Measurements from ENCODE around the gene MED26. TPM values are rescaled to one million over a fixed set of nuclear protein-coding genes. Genes with fewer than 3 reads are reported as not detected.

MED26 gene
- total and polyA plus RNA-seq, 2 experiments from 2014 or later = 7.4 to 15.4 TPM

GRCh38 chr19:16525751-16526481, 102.1 kb downstream of the MED26 start:
- no peak for TF ChIP-seq CREB1 (CRISPR knock-in tag; IDR thresholded peaks at IDR 0.05; ENCODE audit: low read depth)
- no peak for TF ChIP-seq EZH2phosphoT487 (IDR thresholded peaks at IDR 0.05; ENCODE audit: unreplicated experiment)
- TF ChIP-seq ETS1 (IDR thresholded peaks at IDR 0.05) = no peak
- TF ChIP-seq CTCF (conservative IDR thresholded peaks at IDR 0.05; ENCODE audit: low read depth in 2 of 2) = no peak
- TF ChIP-seq REST (IDR thresholded peaks at IDR 0.05; ENCODE audit: unreplicated experiment) = no peak
- TF ChIP-seq JUNB (IDR thresholded peaks at IDR 0.05; ENCODE audit: unreplicated experiment) = no peak
- H3K27me3 Mint-ChIP-seq (ENCODE audit: insufficient read depth, low read depth, poor library complexity) = peaks cover 3% of the 10 kb centered on the region
- Histone ChIP-seq H3K4me1 (ENCODE audit: insufficient read depth) (no peaks in the 10 kb centered on the region), H4K20me1 (replicated peaks; ENCODE audit: insufficient read depth) (peaks cover 19% of the 10 kb centered on the region), H3K27ac (ENCODE audit: low read depth) (no peak overlapping the region), H3F3A (replicated peaks; ENCODE audit: low read depth) (no peaks in the 10 kb centered on the region; the same call in 1 of the 2 replicates), H3K4me2 (no peak overlapping the region), H2AFZ (no peak overlapping the region), H3K36me3 (ENCODE audit: insufficient read depth) (peaks cover 40% of the 10 kb centered on the region), H3K4me3 (no peak overlapping the region), H3K9me2 (ENCODE audit: insufficient read depth) (no peaks in the 10 kb centered on the region), H3K27me3 (ENCODE audit: insufficient read depth) (no peaks in the 10 kb centered on the region), H3K79me2 (replicated peaks; ENCODE audit: insufficient read depth) (no peaks in the 10 kb centered on the region)
- peaks cover 82% of the 10 kb centered on the region for H3K36me3 Mint-ChIP-seq (ENCODE audit: low read depth)
- no peaks in the 10 kb centered on the region for H3K9me3 Mint-ChIP-seq
- DNase-seq (ENCODE audit: low spot score) (no peak), ATAC-seq (no peak)
- H3K4me1 Mint-ChIP-seq = no peaks in the 10 kb centered on the region
- H3K4me3 Mint-ChIP-seq = no peak overlapping the region
- no peak overlapping the region for H3K27ac Mint-ChIP-seq

- Mint-ChIP-seq H3K4me3 (no peak overlapping the region), H3K36me3 (ENCODE audit: low read depth) (peaks cover 86% of the 10 kb centered on the region), H3K9me3 (no peaks in the 10 kb centered on the region), H3K27me3 (ENCODE audit: insufficient read depth, low read depth, poor library complexity) (peaks cover 6% of the 10 kb centered on the region), H3K27ac (no peak overlapping the region), H3K4me1 (no peaks in the 10 kb centered on the region)
- Histone ChIP-seq H4K20me1 (replicated peaks; ENCODE audit: insufficient read depth) (peaks cover 25% of the 10 kb centered on the region), H3K27ac (ENCODE audit: low read depth) (no peak overlapping the region), H3K4me2 (no peak overlapping the region), H3K9me2 (ENCODE audit: insufficient read depth) (no peaks in the 10 kb centered on the region), H3K36me3 (ENCODE audit: insufficient read depth) (peaks cover 40% of the 10 kb centered on the region), H3K79me2 (replicated peaks; ENCODE audit: insufficient read depth) (no peaks in the 10 kb centered on the region), H3K4me1 (ENCODE audit: insufficient read depth) (no peaks in the 10 kb centered on the region), H3K4me3 (no peak overlapping the region), H3K27me3 (ENCODE audit: insufficient read depth) (no peaks in the 10 kb centered on the region), H3F3A (replicated peaks; ENCODE audit: low read depth) (no peaks in the 10 kb centered on the region; the same call in 1 of the 2 replicates), H2AFZ (no peak overlapping the region)
- no peak for ATAC-seq
- no peak for DNase-seq (ENCODE audit: low spot score)
- TF ChIP-seq CTCF (conservative IDR thresholded peaks at IDR 0.05; ENCODE audit: low read depth in 2 of 2) (no peak), NANOG (IDR thresholded peaks at IDR 0.05; ENCODE audit: borderline replicate concordance) (no peak), POLR2AphosphoS5 (IDR thresholded peaks at IDR 0.05; ENCODE audit: low read depth) (no peak), EZH2 (IDR thresholded peaks at IDR 0.05; ENCODE audit: low read depth, unreplicated experiment) (no peak), REST (IDR thresholded peaks at IDR 0.05; ENCODE audit: unreplicated experiment) (no peak), CREB1 (CRISPR knock-in tag; IDR thresholded peaks at IDR 0.05; ENCODE audit: low read depth) (no peak), JUNB (IDR thresholded peaks at IDR 0.05; ENCODE audit: unreplicated experiment) (no peak)
Measured at GRCh38 chr19:16524991-16525734, 102.8 kb downstream of the MED26 start.
